GM12878 (cell line): Measurements from ENCODE around the gene ANXA5.
A peak's percentile ranks its signal among the peaks of the same experiment; 100 is the strongest.

Source experiments
- CTCF ChIP-seq, 3 experiments: IDR thresholded peaks in 2 of 3; conservative IDR thresholded peaks in 1 of 3; 2 replicates each; pipeline ENCODE4 v1.5.1; 2011; ENCODE audit warnings: low read depth in 3 of 3, low read length in 3 of 3, mild to moderate bottlenecking in 3 of 3, control low read depth in 2 of 3, moderate library complexity in 2 of 3, inconsistent platforms in 1 of 3, mixed read lengths in 1 of 3; ENCODE audit not compliant: control insufficient read depth in 2 of 3, insufficient read depth in 1 of 3; ENCODE audit errors: extremely low read depth in 1 of 3
- MYC ChIP-seq: IDR thresholded peaks from 2 replicates; pipeline ENCODE4 v1.6.1; 2011; ENCODE audit warnings: mild to moderate bottlenecking, low read length, moderate library complexity, inconsistent platforms; ENCODE audit not compliant: insufficient read depth, insufficient replicate concordance, insufficient read length, severe bottlenecking
- POLR2AphosphoS5 ChIP-seq: IDR thresholded peaks from 2 replicates; pipeline ENCODE4 v1.6.1; 2011; ENCODE audit warnings: mild to moderate bottlenecking, low read length, inconsistent platforms
- SIN3A ChIP-seq: IDR thresholded peaks from 2 replicates; pipeline ENCODE4 v1.6.1; 2012; ENCODE audit warnings: low read depth, low read length, improper control_type of control experiment
- TCF3 ChIP-seq: IDR thresholded peaks from 2 replicates; pipeline ENCODE4 v1.6.1; 2012; ENCODE audit warnings: low read depth, mild to moderate bottlenecking, low read length, borderline replicate concordance; ENCODE audit not compliant: insufficient read depth
- TF ChIP-seq, protein P1 (sequence below): IDR thresholded peaks from 2 replicates; pipeline ENCODE4 v1.6.1; 2012; ENCODE audit warnings: low read depth, low read length, improper control_type of control experiment

DNA sequence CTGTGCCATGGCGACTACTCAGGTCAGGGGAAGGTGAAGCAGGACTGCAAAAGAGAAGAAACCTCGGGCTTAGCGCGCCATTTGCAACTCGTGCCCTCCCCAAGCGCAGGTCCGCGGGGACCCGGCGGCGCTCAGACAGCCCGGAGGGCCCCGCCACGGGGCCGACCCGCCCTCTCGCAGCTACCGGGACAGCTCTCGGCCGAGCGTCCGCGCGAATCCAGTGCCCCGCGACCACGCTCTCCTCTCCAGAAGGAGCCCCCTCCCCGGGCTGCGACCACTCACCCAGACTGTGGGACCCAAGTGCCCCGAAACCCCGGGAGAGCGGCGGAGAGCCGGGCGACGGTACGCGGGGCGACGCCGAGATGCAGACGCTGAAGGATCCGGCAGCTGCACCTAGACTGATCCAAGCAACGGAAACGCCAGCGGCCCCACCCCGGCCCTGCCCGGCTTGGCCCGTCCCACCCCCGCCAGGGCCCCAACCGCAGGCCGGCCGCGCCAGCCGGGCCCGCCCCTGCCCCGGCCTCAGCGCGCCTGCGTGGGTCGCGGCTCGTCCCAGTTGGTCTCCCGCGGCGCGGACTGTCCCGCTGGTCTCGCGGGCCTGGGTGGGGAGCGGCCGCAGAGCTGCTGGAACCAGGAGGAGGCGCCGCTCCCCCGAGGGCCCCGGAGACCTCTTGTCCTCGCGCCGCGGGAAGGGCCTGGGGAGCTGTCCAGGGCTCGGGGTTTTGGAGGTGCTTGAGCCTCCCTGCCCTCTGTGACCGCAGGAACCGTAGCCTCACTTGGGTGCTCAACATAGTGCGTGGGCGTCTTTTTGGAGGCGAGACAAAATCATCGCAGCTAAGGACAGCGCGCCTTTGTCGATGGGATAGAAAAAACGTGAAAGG is at the start of gene ANXA5:
- TF ChIP-seq, protein P1, sequence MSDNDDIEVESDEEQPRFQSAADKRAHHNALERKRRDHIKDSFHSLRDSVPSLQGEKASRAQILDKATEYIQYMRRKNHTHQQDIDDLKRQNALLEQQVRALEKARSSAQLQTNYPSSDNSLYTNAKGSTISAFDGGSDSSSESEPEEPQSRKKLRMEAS, result no peak; the same call in 1 of the 2 replicates
- TF ChIP-seq MYC (no peak), SIN3A (no peak), CTCF (IDR thresholded peaks at IDR 0.05 in 2 of 3, conservative IDR thresholded peaks at IDR 0.05 in 1 of 3; ENCODE audit: control insufficient read depth in 2 of 3, extremely low read depth in 1 of 3, insufficient read depth in 1 of 3, low read depth in 3 of 3, low read length in 3 of 3) (peak; percentile 1 to 54 (median 33); a peak in 3 of 6 replicates), POLR2AphosphoS5 (peak; percentile 87), TCF3 (peak; percentile 71; the same call in 1 of the 2 replicates)
